PC-9 (cell line): Measurements from ENCODE around the gene ZNF628. TPM values are rescaled to one million over a fixed set of nuclear protein-coding genes. Genes with fewer than 3 reads are reported as not detected.

ENCODE experiments used
- BruUV-seq: library from RNA; stranded (reverse); fragments of 400-500 nt; replicated peaks from 2 replicates; lab custom pipeline; 2021; lab: Mats Ljungman, UMichigan
- CTCF ChIA-PET: fragments of 300-600 bp; sonication (Branson Sonifier 250); formaldehyde crosslinking; loops from one replicate; lab custom pipeline; 2022; ENCODE audit warnings: antibody characterized with exemption; lab: Charles Lee
- POLR2A ChIA-PET: fragments of 300-600 bp; sonication (Branson Sonifier 250); formaldehyde crosslinking; loops from one replicate; lab custom pipeline; 2022; ENCODE audit warnings: antibody characterized with exemption; ENCODE audit not compliant: unreplicated experiment; lab: Charles Lee
- DNase-seq, 2 experiments: peaks; one replicate each; pipeline versions ENCODE4 v3.0.0 to v3.0.0-alpha.2; 2015 to 2022; ENCODE audit warnings: mixed read lengths in 1 of 2
- H2AFZ ChIP-seq: fragments of 200-600 bp; sonication (generic); 2 replicates; pipeline ENCODE4 v1.8.1; 2017; ENCODE audit warnings: antibody characterized with exemption
- H3F3A ChIP-seq: fragments of 200-600 bp; sonication (generic); 2 replicates; pipeline ENCODE4 v1.8.1; 2017; ENCODE audit warnings: antibody characterized with exemption, mild to moderate bottlenecking, low read depth; ENCODE audit not compliant: insufficient read depth
- H3K27ac ChIP-seq: fragments of 200-600 bp; sonication (generic); 2 replicates; pipeline ENCODE4 v1.6.1; 2016; ENCODE audit warnings: mixed run types
- H3K27me3 ChIP-seq: fragments of 200-600 bp; sonication (generic); 2 replicates; pipeline ENCODE4 v1.6.1; 2016; ENCODE audit warnings: low read depth, mixed run types; ENCODE audit not compliant: insufficient read depth
- H3K36me3 ChIP-seq: fragments of 200-600 bp; sonication (generic); 2 replicates; pipeline ENCODE4 v1.6.1; 2016; ENCODE audit warnings: low read depth, mixed run types
- H3K4me1 ChIP-seq: fragments of 200-600 bp; sonication (generic); replicated peaks from 2 replicates; pipeline ENCODE4 v1.6.1; 2016; ENCODE audit warnings: mixed run types; ENCODE audit not compliant: insufficient read depth
- H3K4me2 ChIP-seq: fragments of 200-600 bp; sonication (generic); 2 replicates; pipeline ENCODE4 v1.6.1; 2017; ENCODE audit warnings: mixed run types
- H3K4me3 ChIP-seq: fragments of 200-600 bp; sonication (generic); 2 replicates; pipeline ENCODE4 v1.6.1; 2016; ENCODE audit warnings: mixed run types
- H3K79me2 ChIP-seq: fragments of 200-600 bp; sonication (generic); 2 replicates; pipeline ENCODE4 v1.6.1; 2017; ENCODE audit warnings: low read depth, mixed run types
- H3K9me2 ChIP-seq: fragments of 200-600 bp; sonication (generic); 2 replicates; pipeline ENCODE4 v1.8.1; 2017; ENCODE audit warnings: mild to moderate bottlenecking; ENCODE audit not compliant: insufficient read depth
- H3K9me3 ChIP-seq: fragments of 200-600 bp; sonication (generic); 2 replicates; pipeline ENCODE4 v1.8.1; 2016; ENCODE audit warnings: low read depth; ENCODE audit not compliant: insufficient read depth
- H4K20me1 ChIP-seq: fragments of 200-600 bp; sonication (generic); 2 replicates; pipeline ENCODE4 v1.8.1; 2017; ENCODE audit not compliant: insufficient read depth
- CTCF ChIP-seq: fragments of 200-600 bp; sonication (generic); conservative IDR thresholded peaks from 2 replicates; pipeline ENCODE4 v1.6.1; 2017; ENCODE audit warnings: mixed run types, antibody characterized with exemption, mild to moderate bottlenecking, moderate library complexity
- EZH2 ChIP-seq: fragments of 200-600 bp; sonication (generic); IDR thresholded peaks from 2 replicates; pipeline ENCODE4 v1.8.0; 2017; ENCODE audit warnings: antibody characterized with exemption, low read depth
- intact Hi-C: fragments of 100-400 bp; cut with micrococcal nuclease; formaldehyde crosslinking; loops from one replicate; pipeline ENCODE4 v1.10.0; 2022; ENCODE audit not compliant: unreplicated experiment
- total RNA-seq: library from RNA; stranded (reverse); gene quantifications from 2 replicates; pipeline ENCODE4 v1.2.3, GENCODE V29; 2021

The ZNF628 gene
- total RNA-seq, 1 experiment from 2014 or later: 19.3 TPM

- H3K9me3 ChIP-seq: no peaks in the 10 kb centered on the region
- BruUV-seq: no TSS peak
- ChIA-PET CTCF (interaction anchor here (0.6 kb wide), 1 partner anchor 841 kb away, joined by 5 read pairs; no protein-coding TSS in a partner anchor), POLR2A (interaction anchor here (0.6 kb wide), 1 partner anchor 16 kb away, joined by 4 read pairs; no protein-coding TSS in a partner anchor)
- peak overlapping the region; percentile 85 for H2AFZ ChIP-seq
- peak overlapping the region; percentile 90 for H3K4me2 ChIP-seq
- peaks cover 27% of the 10 kb centered on the region; the same call in 1 of the 2 replicates for H3F3A ChIP-seq
- no peaks in the 10 kb centered on the region for H3K9me2 ChIP-seq
- peak overlapping the region; percentile 68 for H3K27ac ChIP-seq
- H3K4me1 ChIP-seq: peaks cover 12% of the 10 kb centered on the region
- H3K4me3 ChIP-seq: peak overlapping the region; percentile 90
- intact Hi-C loops: loop anchor here (5.0 kb wide), 1 partner anchor 37 kb away; no protein-coding TSS in a partner anchor
- H3K27me3 ChIP-seq: no peaks in the 10 kb centered on the region
- H3K79me2 ChIP-seq: peaks cover 18% of the 10 kb centered on the region; the same call in 1 of the 2 replicates
- no peaks in the 10 kb centered on the region for H3K36me3 ChIP-seq
- TF ChIP-seq EZH2 (no peak), CTCF (no peak)
- peak; percentile 53 to 67 for DNase-seq
- peaks cover 27% of the 10 kb centered on the region for H4K20me1 ChIP-seq
These were observed 15.7 kb upstream of the ZNF628 start for GRCh38 chr19:55460670-55461258.

- DNase-seq: peak; percentile 99 to 100
- ChIA-PET POLR2A (interaction anchor here (0.5 to 1.1 kb wide), 22 partner anchors 13 to 1730 kb away, joined by 3 to 21 read pairs (median 5); partner anchors contain the start of genes LENG9, PPP1R12C, PPP6R1 and UBE2S), CTCF (interaction anchor here (0.6 to 1.1 kb wide), 3 partner anchors 43 to 398 kb away, joined by 3 to 11 read pairs (median 5); partner anchors contain the start of gene RDH13)
- BruUV-seq: no TSS peak
- H3K4me3 ChIP-seq: peak within 1 kb of the TSS; percentile 90
- peak within 1 kb of the TSS; percentile 68 for H3K27ac ChIP-seq
- peaks cover 27% of the 10 kb centered on the region for H4K20me1 ChIP-seq
- peak within 1 kb of the TSS; percentile 94 for H2AFZ ChIP-seq
- no peaks in the 10 kb centered on the region for H3K9me3 ChIP-seq
- peaks cover 18% of the 10 kb centered on the region; the same call in 1 of the 2 replicates for H3K79me2 ChIP-seq
- H3K27me3 ChIP-seq: no peaks in the 10 kb centered on the region
- H3K4me1 ChIP-seq: peaks cover 12% of the 10 kb centered on the region
- peak within 1 kb of the TSS; percentile 93 for H3K4me2 ChIP-seq
- no peaks in the 10 kb centered on the region for H3K36me3 ChIP-seq
- no peak for TF ChIP-seq CTCF
- no peak for TF ChIP-seq EZH2
- H3K9me2 ChIP-seq: no peaks in the 10 kb centered on the region
- intact Hi-C loops: loop anchor here (5.0 kb wide), 1 partner anchor 36 kb away; no protein-coding TSS in a partner anchor
- peaks cover 27% of the 10 kb centered on the region; the same call in 1 of the 2 replicates for H3F3A ChIP-seq
These were observed 15.0 kb upstream of the ZNF628 start, which contains the start of gene ISOC2 for GRCh38 chr19:55461259-55461973. Gene ISOC2, minus strand, starts transcription at chr19:55461642. Its CDS starts 5,156 bp downstream, at chr19:55456486.
